T follicular helper cell (primary cell): ENCODE measurements around the gene SAMD13.

Experiments used
- DNase-seq: peaks from one replicate; pipeline ENCODE4 v3.0.0-alpha.2; 2020; ENCODE audit warnings: low read depth

The SAMD13 gene

DNA sequence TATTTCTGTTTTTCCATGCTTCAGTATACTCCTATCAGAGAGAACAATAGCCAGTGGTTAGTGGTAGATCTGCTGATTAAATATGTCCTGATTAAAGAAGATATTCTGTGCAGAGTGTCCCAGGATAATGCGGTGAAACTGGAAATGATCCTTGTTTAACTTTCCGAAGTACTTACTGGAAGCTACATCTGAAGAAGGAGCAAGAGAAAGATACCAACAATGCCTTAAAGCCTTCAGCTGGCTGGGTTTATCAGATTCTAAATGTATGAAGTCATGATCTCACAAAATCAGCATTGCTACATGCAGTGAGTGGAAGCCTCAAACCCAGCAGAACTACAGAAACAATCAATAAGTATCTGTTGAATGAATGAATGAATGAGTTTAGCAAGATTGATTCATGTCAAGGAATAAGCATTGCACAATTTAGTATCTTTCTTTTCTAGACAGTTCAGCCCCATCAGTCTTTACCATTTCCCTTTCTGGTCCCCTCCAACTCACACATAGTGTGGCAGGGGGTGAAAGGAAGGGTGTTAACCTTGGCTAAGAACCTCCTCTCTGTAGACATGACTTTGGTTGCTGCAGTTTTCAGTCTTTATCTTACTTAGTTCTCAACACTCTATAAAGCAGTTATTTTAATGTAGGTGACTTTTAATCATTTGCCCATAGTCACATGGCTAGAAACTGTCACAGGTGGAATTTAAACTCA, 72.1 kb downstream of the SAMD13 start:
- no peak for DNase-seq

DNA sequence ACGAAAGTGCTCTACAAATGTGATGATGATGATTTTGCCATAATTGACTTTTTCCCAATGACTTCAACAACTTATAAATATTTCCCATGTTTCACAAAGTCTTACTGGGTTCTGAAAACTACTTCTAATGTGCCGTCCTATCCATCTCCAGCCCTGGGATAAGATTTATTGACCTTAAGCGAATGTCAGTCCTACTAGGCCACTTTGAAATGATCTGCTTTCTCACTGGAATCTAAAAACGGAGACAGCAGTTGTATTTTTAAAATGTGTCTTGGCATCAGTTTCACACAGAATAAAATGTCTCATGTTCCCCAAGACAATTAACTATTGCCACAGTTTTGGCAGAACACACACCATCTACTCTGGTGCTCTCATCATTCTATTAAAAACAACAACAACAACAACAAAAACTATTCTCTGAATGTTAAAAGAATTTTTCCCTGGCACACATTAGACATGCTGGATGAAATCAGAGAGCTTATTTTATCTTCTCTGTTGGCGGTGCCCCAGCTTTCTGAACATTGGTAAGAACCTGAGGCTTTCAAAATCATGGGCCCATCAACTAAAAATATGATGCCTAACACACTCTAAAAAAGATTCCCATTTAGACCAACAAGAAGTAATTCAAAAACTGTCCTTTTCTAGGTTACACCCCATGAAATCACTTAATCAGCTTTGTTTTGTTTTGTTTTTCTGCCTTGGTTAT, 73.6 kb downstream of the SAMD13 start:
- no peak for DNase-seq

- DNase-seq = no peak
These were observed 74.7 kb downstream of the SAMD13 start for GRCh38 chr1:84376000-84376910.

DNA sequence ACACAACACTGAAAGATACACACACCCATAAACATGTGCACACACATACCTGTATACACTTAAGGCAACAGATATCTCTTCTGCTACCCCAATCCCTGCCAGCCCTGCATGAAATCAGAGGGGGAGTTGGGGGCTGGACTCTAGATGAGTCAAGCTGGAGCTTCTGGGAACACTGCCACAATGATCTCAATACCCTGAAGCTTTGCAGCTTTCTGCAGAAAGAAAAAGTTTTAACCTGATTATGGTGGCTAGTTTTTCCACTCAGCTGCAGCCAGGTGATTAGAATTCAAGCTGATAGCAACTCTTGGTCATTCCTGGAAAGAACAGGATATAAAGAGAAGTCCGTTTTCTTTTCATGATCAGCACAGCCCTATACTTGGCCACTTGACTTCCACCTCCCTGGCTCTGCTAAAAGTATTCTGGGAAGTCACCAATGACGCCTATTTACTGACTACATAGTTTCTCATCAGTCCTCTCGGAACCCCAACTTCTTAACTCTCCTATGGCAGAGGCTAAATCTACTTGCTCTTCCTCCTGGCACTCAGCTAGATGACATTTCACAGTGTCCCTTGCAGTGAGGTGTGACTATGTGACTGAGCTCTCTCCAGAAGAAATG, 76.1 kb downstream of the SAMD13 start:
- DNase-seq = no peak

DNA sequence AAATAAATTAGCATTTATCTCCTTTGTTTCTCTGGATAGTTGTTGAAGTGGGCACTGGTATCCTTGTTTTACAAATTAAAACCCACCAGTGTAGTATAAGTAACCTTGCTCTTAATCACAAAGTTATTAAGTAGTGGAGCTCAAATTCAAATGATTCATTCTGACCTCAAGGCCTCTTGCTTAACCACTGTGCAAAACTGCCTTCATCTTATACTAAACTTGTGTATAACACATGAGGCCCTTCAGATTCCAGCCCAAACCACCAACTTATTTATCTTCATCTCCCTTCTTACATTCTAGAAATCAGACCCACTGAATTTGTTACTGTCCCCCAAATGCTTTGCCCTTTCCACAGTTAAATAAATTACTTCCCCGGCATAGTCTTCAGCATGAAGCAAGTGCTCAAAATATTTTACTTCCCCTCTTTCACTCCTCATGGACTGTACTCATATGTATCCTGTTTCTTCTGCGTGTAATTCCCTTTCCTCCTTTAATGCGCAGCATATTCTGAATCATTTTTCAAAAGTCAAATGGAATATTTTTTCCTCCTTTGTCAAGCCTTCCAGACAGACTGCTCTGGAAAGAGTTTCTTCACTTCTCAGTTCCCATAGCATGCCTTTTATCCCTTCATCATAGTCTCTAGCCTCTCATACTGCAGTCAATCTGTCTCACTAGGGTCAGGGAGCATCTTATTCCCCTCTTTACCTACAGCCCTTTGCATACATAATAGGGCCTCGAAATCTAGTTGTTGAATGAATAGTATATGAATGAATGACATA, 77.8 kb downstream of the SAMD13 start:
- DNase-seq = no peak

GRCh38 chr1:84379917-84380180, 78.3 kb downstream of the SAMD13 start:
- no peak for DNase-seq

- no peak for DNase-seq
These were observed 80.6 kb downstream of the SAMD13 start for GRCh38 chr1:84382127-84382526.

DNA sequence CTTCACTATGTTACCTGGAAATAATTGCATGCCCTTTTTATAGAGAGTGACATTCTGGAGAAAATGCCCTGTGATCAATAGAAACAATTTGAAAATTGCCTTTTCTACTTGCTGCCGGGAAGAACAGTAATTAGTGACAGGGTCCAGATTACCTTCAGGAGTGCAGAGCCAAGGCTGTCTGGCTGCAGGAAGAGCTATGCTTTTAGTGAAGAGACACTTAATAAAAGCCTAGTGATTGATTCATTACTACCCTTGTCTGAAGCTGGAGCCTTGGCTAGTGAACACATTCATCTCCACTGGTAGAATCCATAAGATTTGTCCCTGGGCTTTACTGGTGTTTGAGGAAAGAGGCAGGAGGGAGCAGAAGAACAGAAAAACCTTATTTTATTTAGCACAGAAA, 83.8 kb downstream of the SAMD13 start:
- DNase-seq = no peak

DNA sequence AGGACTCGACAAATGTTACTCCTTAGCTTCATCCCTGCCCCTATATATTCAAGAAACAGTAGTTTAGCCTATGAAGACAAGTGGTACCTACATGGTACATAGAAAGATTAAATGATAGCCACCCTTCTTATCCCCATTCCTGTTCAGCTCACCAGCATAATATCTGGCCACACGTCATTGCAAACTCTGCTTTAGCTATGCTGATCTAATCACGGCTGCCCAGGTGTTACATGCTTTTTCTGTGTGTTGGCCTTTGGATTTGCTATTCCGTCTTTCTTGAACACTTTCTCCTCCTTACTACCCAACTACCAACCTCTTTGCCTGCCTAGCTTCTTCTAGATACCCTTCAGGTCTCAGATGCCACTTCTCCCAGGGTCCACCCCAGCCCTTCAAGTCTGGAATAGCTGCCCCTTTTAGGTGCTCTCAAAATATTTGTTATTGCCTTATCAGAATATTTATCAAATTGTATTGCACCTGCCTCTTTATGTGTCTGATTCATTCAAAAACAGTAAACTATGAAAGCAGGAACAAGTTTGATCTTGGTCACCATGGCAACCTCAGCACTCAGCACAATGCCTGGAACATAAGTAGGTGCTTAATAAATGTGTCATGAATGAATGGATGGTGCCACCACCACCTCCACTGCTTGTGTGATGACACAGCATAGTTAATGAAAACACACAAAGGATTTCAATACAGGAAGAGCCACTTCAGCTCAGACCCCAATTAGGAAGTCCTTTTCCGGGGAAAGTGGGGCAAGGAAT, 85.4 kb downstream of the SAMD13 start:
- DNase-seq = no peak

- DNase-seq = no peak
These were observed 86.1 kb downstream of the SAMD13 start for GRCh38 chr1:84387480-84388163.

GRCh38 chr1:84390226-84390625, 88.7 kb downstream of the SAMD13 start:
- no peak for DNase-seq

DNA sequence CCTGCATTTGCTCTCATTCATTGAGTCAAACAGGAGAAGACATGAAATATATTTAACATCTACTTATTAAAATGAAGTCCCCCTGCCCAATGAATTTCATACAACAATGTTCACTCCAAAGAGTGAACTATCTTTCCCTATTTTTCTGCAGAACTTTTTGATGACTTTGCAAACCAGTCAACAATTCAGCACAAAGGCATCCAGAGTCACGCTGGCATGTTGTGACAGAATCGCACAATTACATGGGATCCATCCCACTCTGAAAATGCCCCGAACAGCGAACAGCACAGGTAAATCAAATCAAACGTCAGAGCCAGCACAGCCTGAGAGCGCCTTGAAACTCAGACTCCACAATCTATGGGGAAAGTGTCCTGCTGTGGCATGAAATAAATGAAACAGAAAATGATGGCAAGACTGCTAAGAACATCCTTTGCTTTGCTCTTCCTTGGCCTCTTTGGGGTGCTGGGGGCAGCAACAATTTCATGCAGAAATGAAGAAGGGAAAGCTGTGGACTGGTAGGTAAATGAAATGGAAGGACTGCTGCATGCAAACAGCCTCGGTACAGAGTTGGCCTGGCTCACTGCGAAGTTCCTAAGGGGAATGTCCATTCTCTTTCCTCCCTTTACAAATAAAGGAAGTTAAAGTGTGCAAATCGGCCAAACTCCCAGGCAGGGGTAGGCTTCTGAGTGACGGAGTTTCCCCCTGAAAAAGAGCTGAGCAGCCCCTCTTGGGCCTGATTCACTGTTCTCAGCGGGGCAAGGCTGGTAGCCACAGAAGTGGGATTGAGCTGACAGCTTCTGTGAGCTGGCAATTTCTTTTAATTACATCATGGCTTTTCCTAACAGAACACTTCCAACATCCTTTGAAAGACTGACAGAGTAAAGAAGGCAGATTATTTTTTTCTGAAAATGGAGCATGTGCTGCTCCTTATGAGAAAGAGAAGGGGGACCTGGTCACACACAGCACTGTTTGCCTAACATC, 97.0 kb downstream of the SAMD13 start, which contains the start of gene DNASE2B:
Gene DNASE2B, plus strand, starts transcription at position 310 of the 981 bp plus-strand sequence. Its CDS starts 81 bp downstream, at position 391.
- no peak for DNase-seq
